GM10248 (cell line): ENCODE measurements around the gene MEMO1.
"Not testable (repeated sequence)": the region's sequence is repeated elsewhere in the genome, so short reads cannot be mapped to it uniquely, and the experiment has no call there.

Experiments
- CTCF ChIA-PET: fragments of 300-600 bp; sonication (Branson Sonifier 250); formaldehyde crosslinking; extraction: SDS; loops from one replicate; lab custom pipeline; 2021; ENCODE audit warnings: antibody characterized with exemption; lab: Yijun Ruan, JAX
- POLR2A ChIA-PET: fragments of 350-650 bp; sonication (Branson Sonifier 250); formaldehyde crosslinking; extraction: SDS; loops from one replicate; lab custom pipeline; 2020; ENCODE audit warnings: antibody characterized with exemption; lab: Yijun Ruan, JAX
- DNase-seq: peaks from one replicate; pipeline ENCODE4 v3.0.0; 2012; ENCODE audit errors: extremely low spot score
- TF ChIP-seq, protein P1 (sequence below): IDR thresholded peaks from 2 replicates; pipeline ENCODE4 v1.5.1; 2012; ENCODE audit warnings: mild to moderate bottlenecking, low read depth; ENCODE audit errors: extremely low read depth, missing control alignments, control extremely low read depth

MEMO1 gene

DNA sequence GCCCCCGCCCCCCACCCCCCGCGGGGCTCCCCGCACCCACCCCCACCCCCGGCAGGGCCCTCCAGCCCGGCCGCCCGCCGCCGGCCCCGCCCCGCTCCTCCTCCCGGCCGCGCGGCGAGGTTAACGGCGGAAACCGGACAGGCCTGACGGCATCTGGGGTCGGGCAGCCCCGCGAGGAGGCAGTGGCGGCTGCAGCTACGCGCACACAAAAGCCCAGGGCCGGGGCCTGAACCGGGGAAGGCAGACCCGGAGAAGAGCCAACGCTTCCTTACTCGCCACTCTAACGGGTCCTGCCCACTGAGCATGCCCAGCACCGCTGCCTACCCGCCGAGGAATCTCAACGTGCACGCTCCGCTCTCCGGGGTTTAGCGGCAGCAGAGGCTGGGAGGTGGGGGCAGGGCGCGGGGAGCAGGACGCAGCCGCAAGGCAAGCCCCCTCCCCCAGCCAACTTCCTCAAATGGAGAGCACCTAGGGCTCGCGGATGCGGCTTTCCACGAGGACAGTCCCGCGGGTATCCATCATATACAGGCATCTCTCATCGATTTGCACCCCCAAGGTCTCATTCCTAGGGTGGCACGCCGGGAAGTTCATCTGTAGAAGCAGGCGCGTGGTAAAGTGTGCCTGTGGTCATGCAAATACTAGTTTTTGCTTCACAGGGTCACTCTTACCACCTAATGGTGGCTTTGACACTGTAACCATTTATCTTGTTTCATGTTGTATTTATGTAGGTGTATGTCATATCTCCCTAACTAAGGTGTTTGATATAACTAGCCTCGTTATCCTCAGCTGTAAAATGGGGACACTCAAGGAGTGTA lies at the start of gene MEMO1:
TSS of gene MEMO1 (minus strand) at position 339 of the 815 bp plus-strand sequence. CDS start 761 bp downstream, outside the sequence.
- ChIA-PET POLR2A (interaction anchor here (0.6 kb wide), 1 partner anchor 661 kb away, joined by 3 read pairs; no protein-coding TSS in a partner anchor), CTCF (interaction anchor here (1.6 kb wide), 1 partner anchor 12 kb away, joined by 3 read pairs; no protein-coding TSS in a partner anchor)
- DNase-seq: peak; percentile 92
- TF ChIP-seq, protein P1, sequence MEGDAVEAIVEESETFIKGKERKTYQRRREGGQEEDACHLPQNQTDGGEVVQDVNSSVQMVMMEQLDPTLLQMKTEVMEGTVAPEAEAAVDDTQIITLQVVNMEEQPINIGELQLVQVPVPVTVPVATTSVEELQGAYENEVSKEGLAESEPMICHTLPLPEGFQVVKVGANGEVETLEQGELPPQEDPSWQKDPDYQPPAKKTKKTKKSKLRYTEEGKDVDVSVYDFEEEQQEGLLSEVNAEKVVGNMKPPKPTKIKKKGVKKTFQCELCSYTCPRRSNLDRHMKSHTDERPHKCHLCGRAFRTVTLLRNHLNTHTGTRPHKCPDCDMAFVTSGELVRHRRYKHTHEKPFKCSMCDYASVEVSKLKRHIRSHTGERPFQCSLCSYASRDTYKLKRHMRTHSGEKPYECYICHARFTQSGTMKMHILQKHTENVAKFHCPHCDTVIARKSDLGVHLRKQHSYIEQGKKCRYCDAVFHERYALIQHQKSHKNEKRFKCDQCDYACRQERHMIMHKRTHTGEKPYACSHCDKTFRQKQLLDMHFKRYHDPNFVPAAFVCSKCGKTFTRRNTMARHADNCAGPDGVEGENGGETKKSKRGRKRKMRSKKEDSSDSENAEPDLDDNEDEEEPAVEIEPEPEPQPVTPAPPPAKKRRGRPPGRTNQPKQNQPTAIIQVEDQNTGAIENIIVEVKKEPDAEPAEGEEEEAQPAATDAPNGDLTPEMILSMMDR: no peak

DNA sequence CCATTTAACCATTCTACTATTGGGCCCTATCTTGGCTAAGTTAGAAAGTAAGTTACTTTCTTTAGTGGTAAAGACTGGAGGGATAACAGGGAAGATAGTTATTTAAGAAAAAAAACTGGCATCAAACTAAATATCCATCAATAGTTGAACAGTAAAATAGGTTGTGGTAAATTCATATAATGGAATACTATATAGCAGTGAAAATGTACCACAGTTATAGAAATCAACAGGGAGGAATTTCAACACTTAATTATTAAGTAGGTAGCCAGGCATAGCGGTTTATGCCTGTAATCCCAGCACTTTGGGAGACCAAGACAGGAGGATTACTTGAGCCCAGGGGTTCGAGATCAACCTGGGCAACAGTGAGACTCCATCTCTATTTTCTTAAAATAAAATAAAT lies 49.5 kb upstream of the MEMO1 start:
- no peak for DNase-seq
- POLR2A ChIA-PET: no interaction called here
- TF ChIP-seq, protein P1: no peak
- CTCF ChIA-PET: no interaction called here

DNA sequence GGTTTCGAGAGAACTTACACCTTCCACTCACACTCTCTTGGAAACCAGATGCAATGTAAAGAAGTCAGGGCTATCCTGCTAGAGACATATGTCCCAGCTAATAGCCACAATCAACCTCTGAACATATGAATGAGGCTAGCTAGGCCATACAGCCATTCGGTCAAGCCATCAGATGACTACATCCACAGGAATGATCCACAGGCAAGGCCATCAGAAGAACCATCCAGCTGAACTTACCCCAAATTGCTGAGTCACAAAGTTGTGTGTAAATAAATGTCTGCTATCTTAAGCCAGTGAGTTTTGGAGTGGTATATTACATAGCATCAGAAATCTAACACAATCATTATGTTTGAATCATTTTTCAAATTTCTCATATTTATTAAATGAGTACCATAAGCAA lies 47.3 kb upstream of the MEMO1 start:
- CTCF ChIA-PET: interaction anchor here (0.8 to 1.6 kb wide), 2 partner anchors 19 to 35 kb away, joined by 3 to 5 read pairs; no protein-coding TSS in a partner anchor
- no peak for DNase-seq
- POLR2A ChIA-PET: no interaction called here
- TF ChIP-seq, protein P1: no peak

DNA sequence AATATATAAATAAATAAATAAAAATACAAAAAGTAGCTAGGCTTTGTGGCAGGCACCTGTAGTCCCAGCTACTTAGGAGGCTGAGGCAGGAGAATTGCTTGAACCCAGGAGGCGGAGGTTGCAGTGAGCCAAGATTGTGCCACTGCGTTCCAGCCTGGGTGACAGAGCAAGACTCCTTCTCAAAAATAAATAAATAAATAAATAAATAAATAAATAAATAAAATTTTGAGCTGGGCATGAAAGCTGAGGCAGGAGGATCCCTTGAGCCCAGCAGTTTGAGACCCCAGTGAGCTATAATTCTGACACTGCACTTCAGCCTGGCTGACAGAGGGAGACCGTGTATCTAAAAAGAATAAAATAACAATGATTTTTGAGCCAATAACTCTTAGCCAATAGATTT lies 43.8 kb upstream of the MEMO1 start:
- ChIA-PET CTCF (interaction anchor here (0.9 to 2.1 kb wide), 2 partner anchors 9 to 23 kb away, joined by 3 to 8 read pairs; no protein-coding TSS in a partner anchor), POLR2A (interaction anchor here (0.6 kb wide), 1 partner anchor 53 kb away, joined by 3 read pairs; no protein-coding TSS in a partner anchor)
- not testable (repeated sequence) for DNase-seq

DNA sequence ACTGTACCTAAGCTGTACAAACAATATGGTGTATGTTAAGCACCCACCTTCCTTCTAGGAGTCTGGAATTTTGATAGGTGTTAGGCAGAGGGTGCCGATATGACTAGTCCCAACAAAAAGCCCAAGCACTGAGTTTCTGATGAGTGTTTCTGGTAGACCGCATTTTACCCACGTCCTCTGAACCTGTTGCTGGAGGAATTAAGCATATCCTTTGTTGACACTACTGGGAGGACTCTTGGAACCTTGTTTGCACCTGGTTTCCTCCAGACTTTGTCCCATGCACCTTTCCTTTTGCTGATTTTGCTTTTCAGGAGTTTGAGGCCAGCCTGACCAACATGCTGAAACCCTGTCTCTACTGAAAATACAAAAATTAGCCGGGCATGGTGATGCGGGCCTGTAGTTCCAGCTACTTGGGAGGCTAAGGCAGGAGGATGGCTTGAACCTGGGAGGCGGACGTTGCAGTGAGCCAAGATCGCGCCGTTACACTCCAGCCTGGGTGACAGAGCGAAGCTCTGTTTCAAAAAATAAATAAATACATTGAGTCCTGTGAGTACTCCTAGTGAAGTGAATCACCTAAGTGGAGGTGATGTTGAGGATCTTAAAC lies 41.1 kb upstream of the MEMO1 start:
- DNase-seq: no peak
- CTCF ChIA-PET: interaction anchor here (1.5 kb wide), 1 partner anchor 11 kb away, joined by 6 read pairs; the partner anchor contains the start of gene SPAST
- POLR2A ChIA-PET: interaction anchor here (0.5 to 0.6 kb wide), 2 partner anchors 12 to 156 kb away, joined by 4 to 5 read pairs; no protein-coding TSS in a partner anchor
- TF ChIP-seq, protein P1: no peak

DNA sequence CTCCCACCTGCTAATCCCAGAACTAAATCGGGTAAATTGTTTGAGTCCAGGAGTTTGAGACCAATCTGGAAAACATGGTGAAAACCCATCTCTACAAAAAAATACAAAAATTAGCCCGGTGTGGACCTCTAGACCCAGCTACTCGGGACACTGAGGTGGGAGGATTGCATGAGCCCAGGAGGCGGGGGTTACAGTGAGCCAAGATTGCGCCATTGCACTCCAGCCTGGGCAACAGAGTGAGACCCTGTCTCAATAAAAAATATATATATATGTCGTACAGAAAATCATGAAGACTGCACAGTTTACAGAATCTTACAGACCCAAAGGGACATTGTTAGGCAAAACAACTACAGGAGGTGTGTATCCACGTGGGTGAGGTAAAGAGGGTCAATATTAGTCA lies 32.8 kb upstream of the MEMO1 start:
- ChIA-PET POLR2A (no interaction called here), CTCF (no interaction called here)
- DNase-seq: no peak
- TF ChIP-seq, protein P1: no peak
